Measurements from ENCODE around the gene BBS5. TPM values are rescaled to one million over a fixed set of nuclear protein-coding genes. Genes with fewer than 3 reads are reported as not detected.

The BBS5 gene
- total RNA-seq, 1 donor from 2014 or later = 8.7 TPM

- Histone ChIP-seq H3K4me3 (ENCODE audit: low read depth, low read length) (no peak overlapping the region), H3K36me3 (ENCODE audit: control insufficient read depth, insufficient read depth, low read length) (no peaks in the 10 kb centered on the region), H3K27me3 (ENCODE audit: control insufficient read depth, insufficient read depth, low read length) (no peaks in the 10 kb centered on the region)
- no peak for DNase-seq (ENCODE audit: low read depth)
- no peak for TF ChIP-seq CTCF (IDR thresholded peaks at IDR 0.05; ENCODE audit: insufficient read depth, low read length, poor library complexity, severe bottlenecking)
Observed at GRCh38 chr2:169464466-169464865, 14.8 kb upstream of the BBS5 start.

- TF ChIP-seq CTCF (IDR thresholded peaks at IDR 0.05; ENCODE audit: insufficient read depth, low read length, poor library complexity, severe bottlenecking) = no peak
- no peaks in the 10 kb centered on the region for H3K27me3 ChIP-seq (ENCODE audit: control insufficient read depth, insufficient read depth, low read length)
Observed at GRCh38 chr2:169464882-169465281, 14.4 kb upstream of the BBS5 start.

GRCh38 chr2:169468841-169469240 is 10.5 kb upstream of the BBS5 start:
- Histone ChIP-seq H3K4me3 (ENCODE audit: low read depth, low read length) (no peak overlapping the region), H3K36me3 (ENCODE audit: control insufficient read depth, insufficient read depth, low read length) (no peaks in the 10 kb centered on the region), H3K27me3 (ENCODE audit: control insufficient read depth, insufficient read depth, low read length) (no peaks in the 10 kb centered on the region)
- no peak for DNase-seq (ENCODE audit: low read depth)
- no peak for TF ChIP-seq CTCF (IDR thresholded peaks at IDR 0.05; ENCODE audit: insufficient read depth, low read length, poor library complexity, severe bottlenecking)

More at GRCh38 chr2:169464882-169465281, 14.4 kb upstream of the BBS5 start:
- H3K4me3 ChIP-seq (ENCODE audit: low read depth, low read length) = no peak overlapping the region
- DNase-seq (ENCODE audit: low read depth) = no peak
- no peaks in the 10 kb centered on the region for H3K36me3 ChIP-seq (ENCODE audit: control insufficient read depth, insufficient read depth, low read length)

- no peaks in the 10 kb centered on the region for H3K36me3 ChIP-seq (ENCODE audit: control insufficient read depth, insufficient read depth, low read length)
- no peaks in the 10 kb centered on the region for H3K27me3 ChIP-seq (ENCODE audit: control insufficient read depth, insufficient read depth, low read length)
- no peak for TF ChIP-seq CTCF (IDR thresholded peaks at IDR 0.05; ENCODE audit: insufficient read depth, low read length, poor library complexity, severe bottlenecking)
- DNase-seq (ENCODE audit: low read depth) = no peak
- H3K4me3 ChIP-seq (ENCODE audit: low read depth, low read length) = no peak overlapping the region
Observed at GRCh38 chr2:169469952-169470572, 9.2 kb upstream of the BBS5 start.

- Histone ChIP-seq H3K36me3 (ENCODE audit: control insufficient read depth, insufficient read depth, low read length) (no peaks in the 10 kb centered on the region), H3K4me3 (ENCODE audit: low read depth, low read length) (no peak overlapping the region), H3K27me3 (ENCODE audit: control insufficient read depth, insufficient read depth, low read length) (no peaks in the 10 kb centered on the region)
- no peak for TF ChIP-seq CTCF (IDR thresholded peaks at IDR 0.05; ENCODE audit: insufficient read depth, low read length, poor library complexity, severe bottlenecking)
- no peak for DNase-seq (ENCODE audit: low read depth)
Observed at GRCh38 chr2:169472249-169472648, 7.0 kb upstream of the BBS5 start.

GRCh38 chr2:169476459-169476858 is 2.8 kb upstream of the BBS5 start:
- no peaks in the 10 kb centered on the region for H3K36me3 ChIP-seq (ENCODE audit: control insufficient read depth, insufficient read depth, low read length)
- no peak for DNase-seq (ENCODE audit: low read depth)
- no peak overlapping the region for H3K4me3 ChIP-seq (ENCODE audit: low read depth, low read length)
- TF ChIP-seq CTCF (IDR thresholded peaks at IDR 0.05; ENCODE audit: insufficient read depth, low read length, poor library complexity, severe bottlenecking) = no peak
- H3K27me3 ChIP-seq (ENCODE audit: control insufficient read depth, insufficient read depth, low read length) = no peaks in the 10 kb centered on the region

All from kidney epithelial cell (primary cell).